HG03565 (cell line): ENCODE data around the gene PUS7L.
"Not testable (repeated sequence)": the region's sequence is repeated elsewhere in the genome, so short reads cannot be mapped to it uniquely, and the experiment has no call there.

Experiments used
- ATAC-seq: cut with Tn5 transposase; IDR thresholded peaks from one replicate; pipeline ENCODE4 v1.9.1; 2021; ENCODE audit warnings: mild to moderate bottlenecking, moderate library complexity; ENCODE audit not compliant: unreplicated experiment

Gene PUS7L

GRCh38 chr12:43758728-43759563 is at the start of gene PUS7L, which contains the start of gene IRAK4:
PUS7L (minus strand) TSS chr12:43758790; CDS start chr12:43755245, 3,545 bp downstream.
IRAK4 (plus strand) TSS chr12:43758951; CDS start chr12:43768112, 9,161 bp downstream.
- ATAC-seq, result peak; percentile 98

DNA sequence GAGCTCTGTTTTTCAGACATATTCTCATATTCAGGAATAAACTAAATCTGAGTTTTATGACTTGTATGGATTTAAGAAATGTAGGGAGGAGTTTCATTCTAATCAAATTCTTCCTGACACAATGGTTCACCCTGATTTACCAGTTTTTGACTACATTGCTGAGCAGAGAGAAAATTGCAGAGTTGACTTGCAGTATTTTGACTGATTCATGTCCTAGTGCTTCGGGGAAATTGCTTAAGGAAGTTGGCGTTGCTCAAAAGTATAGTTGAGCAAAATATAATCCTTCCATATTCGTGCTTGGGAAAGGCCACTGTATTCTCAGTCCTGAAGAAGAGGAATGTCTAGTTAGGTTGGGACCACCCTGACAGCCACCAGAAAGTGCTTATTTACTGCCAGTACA is 48.8 kb upstream of the PUS7L start:
- ATAC-seq, result no peak

DNA sequence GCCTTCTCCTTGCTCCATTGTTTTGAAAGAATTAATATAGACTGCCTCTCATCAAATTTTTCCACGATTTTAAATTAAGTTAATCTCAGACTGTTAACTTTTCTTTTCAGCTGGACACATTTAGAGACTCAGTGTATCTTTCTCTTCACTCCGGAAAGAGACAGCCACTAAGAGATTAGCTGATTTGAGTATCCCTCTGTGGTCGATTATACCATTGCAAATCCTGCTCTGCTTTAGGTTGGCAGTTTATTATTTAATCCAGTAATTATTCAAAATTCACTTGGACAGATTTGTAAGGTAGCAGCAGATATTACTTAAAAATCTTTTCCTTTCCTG is 48.1 kb upstream of the PUS7L start:
- ATAC-seq, result no peak

- peak; percentile 85 for ATAC-seq
Measured at GRCh38 chr12:43805860-43806736, 47.5 kb upstream of the PUS7L start, which contains the start of gene TWF1. TWF1 (minus strand) TSS chr12:43806317; CDS start chr12:43806245, 72 bp downstream.

GRCh38 chr12:43805149-43805859 is 46.7 kb upstream of the PUS7L start:
- no peak for ATAC-seq

- ATAC-seq, result no peak
Measured at GRCh38 chr12:43797561-43798217, 39.1 kb upstream of the PUS7L start.

DNA sequence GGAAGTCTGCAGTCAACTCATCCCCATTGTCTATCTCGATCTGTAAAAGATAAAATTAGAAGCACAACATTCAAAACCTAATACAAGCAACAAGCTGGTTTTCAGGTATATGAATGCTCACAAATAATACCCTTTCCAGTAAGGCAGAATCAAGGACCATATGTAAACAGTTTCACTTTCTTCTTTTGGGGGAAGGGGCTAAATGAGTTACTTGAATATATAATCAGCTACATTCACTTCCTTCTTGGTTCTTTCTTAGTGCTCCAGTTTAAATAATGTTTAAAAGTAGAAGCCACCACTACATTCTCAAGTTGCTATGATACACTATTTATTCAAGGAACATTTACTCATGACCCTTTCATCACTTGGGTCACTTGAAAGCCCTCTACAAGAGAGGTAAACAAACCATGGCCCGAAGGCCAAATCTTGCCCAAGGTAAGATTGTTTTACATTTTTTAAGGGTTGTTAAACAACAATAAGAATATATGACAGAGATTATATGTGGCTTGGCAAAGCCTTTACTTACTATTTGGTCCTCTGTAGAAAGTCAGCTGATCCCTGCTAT is 37.2 kb upstream of the PUS7L start:
- no peak for ATAC-seq

- ATAC-seq, result no peak
Measured at GRCh38 chr12:43789941-43790340, 31.4 kb upstream of the PUS7L start.

- no peak for ATAC-seq
Measured at GRCh38 chr12:43786899-43787693, 28.5 kb upstream of the PUS7L start.

DNA sequence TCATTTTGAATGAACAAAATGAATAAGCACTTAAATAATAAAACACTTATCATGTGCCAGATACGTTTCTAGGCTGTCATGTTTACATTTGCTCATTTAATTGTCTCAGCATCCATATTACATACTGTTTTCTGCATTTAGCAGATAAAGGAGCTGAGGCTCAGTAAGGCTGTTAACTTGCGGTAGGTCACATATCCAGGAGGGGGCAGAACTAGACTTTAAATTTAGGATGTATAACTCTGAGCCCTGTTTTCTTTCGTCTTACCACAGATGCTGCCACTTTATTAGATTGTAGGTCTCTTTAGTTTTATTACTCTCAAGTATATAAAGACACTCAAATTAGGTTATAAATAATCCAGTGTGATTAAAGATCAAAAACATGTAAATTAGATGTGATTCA is 17.9 kb upstream of the PUS7L start:
- peak; percentile 43 for ATAC-seq

GRCh38 chr12:43766291-43766690 is 7.7 kb upstream of the PUS7L start:
- ATAC-seq, result no peak

- ATAC-seq, result no peak
Measured at GRCh38 chr12:43764528-43764927, 5.9 kb upstream of the PUS7L start.

DNA sequence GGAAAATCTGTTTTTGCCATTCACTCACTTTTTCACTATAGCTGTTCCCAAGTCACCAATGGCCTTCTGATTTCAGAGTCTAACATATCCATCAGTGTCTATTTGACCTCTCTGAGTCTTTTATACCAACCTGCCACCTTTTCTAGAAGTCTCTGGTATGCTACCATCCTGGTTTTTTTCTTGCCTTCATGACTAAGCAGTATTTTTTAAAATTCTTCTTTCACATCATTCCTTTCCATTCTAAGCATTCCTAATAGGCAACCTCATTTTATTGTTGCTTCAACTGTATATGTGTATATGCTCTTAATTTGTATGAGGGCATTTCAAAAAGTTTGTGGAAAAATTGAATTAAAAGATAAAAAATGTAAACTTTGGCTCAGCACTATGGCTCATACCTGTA is 5.2 kb upstream of the PUS7L start:
- no peak for ATAC-seq

DNA sequence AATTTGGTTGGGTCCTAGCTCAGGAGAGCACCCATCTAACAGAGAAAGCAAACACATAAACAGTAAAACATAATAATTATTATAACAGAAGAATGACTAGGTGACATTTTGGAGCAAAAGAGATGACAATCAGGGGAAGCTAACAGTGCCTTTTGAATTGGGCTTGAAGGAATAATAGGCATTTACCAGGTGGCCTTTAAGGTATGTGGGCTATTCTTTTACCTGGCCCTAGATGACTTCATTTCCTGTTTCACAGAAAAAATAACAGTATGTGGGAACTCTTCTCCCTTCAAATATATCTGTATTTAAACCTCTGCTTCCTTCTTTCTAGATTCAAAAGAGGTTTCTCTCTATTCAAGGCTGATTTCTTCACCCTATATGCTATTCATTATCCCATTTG is 4.0 kb upstream of the PUS7L start:
- no peak for ATAC-seq

GRCh38 chr12:43761500-43761899 is 2.9 kb upstream of the PUS7L start:
- ATAC-seq, result no peak

DNA sequence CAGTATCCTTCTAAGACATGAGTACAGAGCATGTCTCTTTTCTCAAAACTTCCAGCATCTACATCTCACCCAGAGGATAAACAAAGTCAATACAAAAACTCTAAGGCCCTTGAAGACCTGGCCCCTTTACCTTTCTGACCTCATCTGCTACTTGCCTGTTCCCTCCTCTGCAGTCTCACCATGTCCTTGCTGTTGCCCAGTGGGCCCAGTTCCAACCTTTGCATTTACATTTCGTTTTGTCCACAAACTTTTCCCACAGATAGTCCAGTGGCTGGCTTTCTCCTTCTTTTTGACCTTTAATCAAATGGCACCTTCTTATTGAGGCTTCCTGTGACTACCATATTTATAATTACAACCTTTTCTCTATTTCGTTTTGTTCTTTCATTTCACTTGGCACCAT is 1.8 kb upstream of the PUS7L start:
- ATAC-seq, result no peak

GRCh38 chr12:43758247-43758727 is 303 bp downstream of the PUS7L start:
- ATAC-seq, result no peak

GRCh38 chr12:43754015-43754414 is 4.6 kb downstream of the PUS7L start:
- no peak for ATAC-seq

GRCh38 chr12:43751360-43751759 is 7.2 kb downstream of the PUS7L start:
- ATAC-seq, result not testable (repeated sequence)
